IPS-20b (cell line): ENCODE measurements around the gene MRPL52.

Experiments used
- H3K27ac ChIP-seq: one replicate; pipeline ENCODE4 v1.5.1; 2013; ENCODE audit warnings: low read length
- H3K27me3 ChIP-seq: 2 replicates; pipeline ENCODE4 v1.6.1; 2013; ENCODE audit warnings: mild to moderate bottlenecking, low read length, inconsistent platforms; ENCODE audit not compliant: insufficient read depth
- H3K36me3 ChIP-seq: 2 replicates; pipeline ENCODE4 v1.6.1; 2013; ENCODE audit warnings: low read depth, mild to moderate bottlenecking, inconsistent platforms, low read length, moderate library complexity; ENCODE audit not compliant: insufficient read depth
- H3K4me1 ChIP-seq: 2 replicates; pipeline ENCODE4 v1.6.1; 2013; ENCODE audit warnings: mild to moderate bottlenecking, control low read depth, inconsistent platforms, low read length, moderate library complexity; ENCODE audit not compliant: insufficient read depth
- H3K4me3 ChIP-seq: 2 replicates; pipeline ENCODE4 v1.5.1; 2013; ENCODE audit warnings: mild to moderate bottlenecking, low read length, inconsistent platforms
- H3K9ac ChIP-seq: 2 replicates; pipeline ENCODE4 v1.6.1; 2013; ENCODE audit warnings: low read depth, mild to moderate bottlenecking, inconsistent platforms, low read length, moderate library complexity
- H3K9me3 ChIP-seq: 2 replicates; pipeline ENCODE4 v1.6.1; 2013; ENCODE audit warnings: mild to moderate bottlenecking, low read depth, low read length, inconsistent platforms; ENCODE audit not compliant: insufficient read depth

The MRPL52 gene

GRCh38 chr14:22870811-22871223 is 41.1 kb downstream of the MRPL52 start:
- H3K36me3 ChIP-seq: peaks cover 8% of the 10 kb centered on the region; the same call in 1 of the 2 replicates
- H3K4me3 ChIP-seq: peak overlapping the region; percentile 82
- no peaks in the 10 kb centered on the region for H3K9me3 ChIP-seq
- H3K27ac ChIP-seq: peak overlapping the region; percentile 31
- peak overlapping the region; percentile 69; the same call in 1 of the 2 replicates for H3K9ac ChIP-seq
- H3K4me1 ChIP-seq: peaks cover 6% of the 10 kb centered on the region
- H3K27me3 ChIP-seq: no peaks in the 10 kb centered on the region

- H3K9ac ChIP-seq: peak within 1 kb of the TSS; percentile 69; the same call in 1 of the 2 replicates
- H3K4me3 ChIP-seq: peak within 1 kb of the TSS; percentile 82
- no peaks in the 10 kb centered on the region for H3K27me3 ChIP-seq
Observed at GRCh38 chr14:22871224-22872032, 41.7 kb downstream of the MRPL52 start, which contains the start of gene LRP10. Gene LRP10 (plus strand): TSS chr14:22871740. CDS start chr14:22872304, 564 bp downstream.

GRCh38 chr14:22872033-22872832 is 42.5 kb downstream of the MRPL52 start:
- Histone ChIP-seq H3K9me3 (no peaks in the 10 kb centered on the region), H3K4me3 (peak overlapping the region; percentile 82), H3K36me3 (peaks cover 8% of the 10 kb centered on the region; the same call in 1 of the 2 replicates), H3K27ac (no peak overlapping the region), H3K27me3 (no peaks in the 10 kb centered on the region), H3K4me1 (peaks cover 6% of the 10 kb centered on the region), H3K9ac (peak overlapping the region; percentile 69; the same call in 1 of the 2 replicates)

More at GRCh38 chr14:22871224-22872032, 41.7 kb downstream of the MRPL52 start, which contains the start of gene LRP10:
- H3K4me1 ChIP-seq: peaks cover 6% of the 10 kb centered on the region
- H3K27ac ChIP-seq: peak within 1 kb of the TSS; percentile 31
- H3K36me3 ChIP-seq: peaks cover 8% of the 10 kb centered on the region; the same call in 1 of the 2 replicates
- no peaks in the 10 kb centered on the region for H3K9me3 ChIP-seq

- Histone ChIP-seq H3K9me3 (no peaks in the 10 kb centered on the region), H3K27me3 (no peaks in the 10 kb centered on the region), H3K36me3 (peaks cover 8% of the 10 kb centered on the region; the same call in 1 of the 2 replicates), H3K4me3 (peak overlapping the region; percentile 82), H3K4me1 (peaks cover 6% of the 10 kb centered on the region), H3K9ac (peak overlapping the region; percentile 23; the same call in 1 of the 2 replicates), H3K27ac (no peak overlapping the region)
Observed at GRCh38 chr14:22872833-22873520, 43.3 kb downstream of the MRPL52 start.

- Histone ChIP-seq H3K4me1 (peaks cover 6% of the 10 kb centered on the region), H3K4me3 (no peak overlapping the region), H3K36me3 (peaks cover 8% of the 10 kb centered on the region; the same call in 1 of the 2 replicates), H3K27me3 (no peaks in the 10 kb centered on the region), H3K27ac (no peak overlapping the region), H3K9ac (no peak overlapping the region), H3K9me3 (no peaks in the 10 kb centered on the region)
Observed at GRCh38 chr14:22875003-22875747, 45.5 kb downstream of the MRPL52 start.

GRCh38 chr14:22875748-22876319 is 46.1 kb downstream of the MRPL52 start:
- Histone ChIP-seq H3K36me3 (peaks cover 8% of the 10 kb centered on the region; the same call in 1 of the 2 replicates), H3K27ac (no peak overlapping the region), H3K27me3 (no peaks in the 10 kb centered on the region), H3K9me3 (no peaks in the 10 kb centered on the region), H3K4me1 (peaks cover 1% of the 10 kb centered on the region), H3K4me3 (no peak overlapping the region), H3K9ac (no peak overlapping the region)

GRCh38 chr14:22877000-22877501 is 47.4 kb downstream of the MRPL52 start:
- peaks cover under 1% of the 10 kb centered on the region for H3K27me3 ChIP-seq
- H3K27ac ChIP-seq: no peak overlapping the region
- H3K36me3 ChIP-seq: peaks cover 8% of the 10 kb centered on the region; the same call in 1 of the 2 replicates
- H3K4me3 ChIP-seq: no peak overlapping the region
- no peak overlapping the region for H3K9ac ChIP-seq
- H3K4me1 ChIP-seq: no peaks in the 10 kb centered on the region
- no peaks in the 10 kb centered on the region for H3K9me3 ChIP-seq

GRCh38 chr14:22878271-22879246 is 48.9 kb downstream of the MRPL52 start:
- peaks cover 13% of the 10 kb centered on the region for H3K27me3 ChIP-seq
- no peak overlapping the region for H3K27ac ChIP-seq
- H3K4me3 ChIP-seq: no peak overlapping the region
- H3K9me3 ChIP-seq: no peaks in the 10 kb centered on the region
- no peak overlapping the region for H3K9ac ChIP-seq
- peaks cover 13% of the 10 kb centered on the region; the same call in 1 of the 2 replicates for H3K4me1 ChIP-seq
- peaks cover 8% of the 10 kb centered on the region; the same call in 1 of the 2 replicates for H3K36me3 ChIP-seq

GRCh38 chr14:22882064-22882463 is 52.4 kb downstream of the MRPL52 start:
- H3K4me3 ChIP-seq: no peak overlapping the region
- H3K27me3 ChIP-seq: peaks cover 41% of the 10 kb centered on the region
- no peak overlapping the region for H3K27ac ChIP-seq
- H3K9me3 ChIP-seq: no peaks in the 10 kb centered on the region
- H3K4me1 ChIP-seq: peaks cover 18% of the 10 kb centered on the region; the same call in 1 of the 2 replicates
- peak overlapping the region; percentile 77; the same call in 1 of the 2 replicates for H3K9ac ChIP-seq
- no peaks in the 10 kb centered on the region for H3K36me3 ChIP-seq
